Heart left ventricle (tissue), 13 donors: ENCODE results near the gene MYLK2.

Experiments
- POLR2A ChIP-seq, 2 donors: fragments of 450-650 bp; IDR thresholded peaks; one replicate each; pipeline ENCODE4 v1.6.1; 2017; ENCODE audit warnings: antibody characterized with exemption in 2 of 2, mild to moderate bottlenecking in 2 of 2, moderate library complexity in 2 of 2
- TF ChIP-seq, protein P1 (sequence below), 12 donors: fragments of 200-600 bp; sonication (generic) in 4 of 12; IDR thresholded peaks; one replicate each; pipeline versions ENCODE4 v1.5.0 to v1.8.0; 2018 to 2022; ENCODE audit warnings: antibody characterized with exemption in 12 of 12, mild to moderate bottlenecking in 5 of 12
- donor health status: ischemic (EF 13 %, LVEDD 7.1; RV severe dilation, severe dysfunction).
- donor health status: DM: no; HTN: yes; CAD: no.
- donor health status: DM: no; HTN: no; CAD: no.
- donor health status: ischemic (EF 25% LVEDD 6.9; RV normal size, moderate dysfunction).
- donor health status: ischemic (EF 25% LVEDD 5.7; RV mildly dilated, moderate dysfunction).
- donor health status: ischemic (EF 35%, LVEDD 5.7; RV mildly dilated, moderate dysfunction).
- donor health status: nonischemic (EF 11% LVEDD 7.7; RV severe dilation, severe dysfunction).
- donor health status: DM: yes; HTN: yes; CAD: no.
- donor health status: PGD.
- donor health status: ischemic (EF 29% LVEDD 5.4; RV normal size, mild dysfunction).
- donor health status: nonischemic (EF 23%, LVEDD 6.1; RV moderate dilation, normal function).

DNA sequence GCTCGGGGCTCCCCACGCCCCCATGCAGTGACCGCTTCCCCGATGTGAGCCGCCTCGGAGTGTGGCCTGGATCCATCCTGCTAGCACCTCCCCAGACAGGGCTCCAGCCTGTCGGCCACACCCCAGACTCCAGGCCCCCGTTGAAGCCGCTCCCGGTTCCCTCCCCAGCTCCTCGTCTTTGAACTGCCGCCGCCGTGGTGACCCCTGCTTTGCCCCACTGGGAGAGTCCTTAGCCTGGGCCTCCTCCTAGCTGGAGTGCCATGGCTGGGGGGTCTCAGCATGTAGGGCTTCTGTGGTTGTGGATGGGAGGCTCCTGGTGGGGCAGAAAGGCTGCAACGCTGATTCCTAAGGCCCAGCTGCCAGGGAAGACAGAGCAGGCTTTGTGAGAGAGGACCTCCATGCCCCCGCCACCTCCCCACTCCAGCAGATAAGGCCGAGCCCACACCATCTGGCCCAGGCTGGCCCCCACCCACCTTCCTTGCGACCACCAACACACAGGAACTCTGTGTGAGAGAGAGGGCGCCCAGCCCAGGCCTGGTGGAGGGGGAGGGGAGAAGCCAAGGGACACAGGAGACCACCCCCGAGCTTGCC, 14.9 kb downstream of the MYLK2 start:
- TF ChIP-seq, protein P1, sequence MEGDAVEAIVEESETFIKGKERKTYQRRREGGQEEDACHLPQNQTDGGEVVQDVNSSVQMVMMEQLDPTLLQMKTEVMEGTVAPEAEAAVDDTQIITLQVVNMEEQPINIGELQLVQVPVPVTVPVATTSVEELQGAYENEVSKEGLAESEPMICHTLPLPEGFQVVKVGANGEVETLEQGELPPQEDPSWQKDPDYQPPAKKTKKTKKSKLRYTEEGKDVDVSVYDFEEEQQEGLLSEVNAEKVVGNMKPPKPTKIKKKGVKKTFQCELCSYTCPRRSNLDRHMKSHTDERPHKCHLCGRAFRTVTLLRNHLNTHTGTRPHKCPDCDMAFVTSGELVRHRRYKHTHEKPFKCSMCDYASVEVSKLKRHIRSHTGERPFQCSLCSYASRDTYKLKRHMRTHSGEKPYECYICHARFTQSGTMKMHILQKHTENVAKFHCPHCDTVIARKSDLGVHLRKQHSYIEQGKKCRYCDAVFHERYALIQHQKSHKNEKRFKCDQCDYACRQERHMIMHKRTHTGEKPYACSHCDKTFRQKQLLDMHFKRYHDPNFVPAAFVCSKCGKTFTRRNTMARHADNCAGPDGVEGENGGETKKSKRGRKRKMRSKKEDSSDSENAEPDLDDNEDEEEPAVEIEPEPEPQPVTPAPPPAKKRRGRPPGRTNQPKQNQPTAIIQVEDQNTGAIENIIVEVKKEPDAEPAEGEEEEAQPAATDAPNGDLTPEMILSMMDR (IDR thresholded peaks at IDR 0.05): no peak
- no peak for TF ChIP-seq POLR2A (IDR thresholded peaks at IDR 0.05)
